IMR-90 (cell line): Measurements from ENCODE around the gene S100Z.

Source experiments
- FOS ChIP-seq: fragments of 150-350 bp; IDR thresholded peaks from 2 replicates; pipeline ENCODE4 v1.6.1; 2016; ENCODE audit warnings: low read depth, low read length
- RAD21 ChIP-seq: IDR thresholded peaks from 2 replicates; pipeline ENCODE4 v1.6.1; 2012; ENCODE audit warnings: low read length, improper control_type of control experiment

DNA sequence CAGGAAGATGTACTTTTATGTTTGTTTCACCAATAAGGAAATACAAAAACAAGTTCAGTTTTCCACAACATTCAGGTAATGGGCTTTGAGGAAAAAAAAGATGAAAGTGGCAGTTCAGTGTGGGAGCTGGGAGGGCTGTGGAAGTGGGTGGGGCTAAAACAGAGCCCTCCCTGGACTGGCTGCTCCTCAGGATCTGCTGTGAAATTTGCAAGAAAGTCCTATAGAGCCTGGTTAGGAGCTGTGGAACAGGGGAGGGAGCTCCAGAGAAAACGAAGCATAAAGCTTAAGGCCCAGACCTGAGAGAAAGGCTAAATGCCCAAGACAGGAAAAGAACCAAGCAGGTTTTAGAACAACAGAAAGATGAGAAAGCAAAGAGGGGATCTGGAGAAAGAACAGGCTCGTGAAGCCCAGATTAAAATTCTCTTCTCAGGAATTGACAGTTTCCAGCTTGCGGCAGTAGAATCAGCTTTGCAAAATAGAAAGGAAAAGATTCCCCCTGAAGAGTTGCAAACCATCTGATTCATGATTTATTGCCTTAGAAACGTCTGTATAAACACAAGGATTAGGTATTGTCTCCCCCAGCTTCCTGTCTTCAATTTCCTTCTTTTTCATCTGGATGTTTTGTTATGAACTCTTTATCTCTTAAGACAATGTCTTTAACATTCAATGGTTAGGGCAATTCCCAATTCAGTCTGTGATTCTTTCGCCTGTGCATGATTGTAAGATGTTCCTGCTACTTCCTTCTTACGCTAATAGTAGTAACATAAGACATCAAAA, 76.7 kb downstream of the S100Z start:
- TF ChIP-seq RAD21 (no peak), FOS (no peak)
